SK-N-SH treated with all-trans-retinoic acid at 6 μM for 48 hours (cell line): Measurements from ENCODE around the gene DES.

ENCODE experiments used
- ATAC-seq: fragments of 200-7000 bp; cut with Tn5 transposase; 3 replicates; pipeline ENCODE4 v1.9.1; 2020; ENCODE audit warnings: mild to moderate bottlenecking, moderate library complexity
- ARNTL ChIP-seq: fragments of 450-650 bp; formaldehyde crosslinking; IDR thresholded peaks from 2 replicates; pipeline ENCODE4 v1.5.0; 2020; ENCODE audit warnings: low read depth, mild to moderate bottlenecking, moderate library complexity, borderline replicate concordance
- CREB5 ChIP-seq: fragments of 250-450 bp; sonication (Bioruptor Pico); IDR thresholded peaks from 2 replicates; pipeline ENCODE4 v1.5.1; 2020; ENCODE audit warnings: low read depth, mild to moderate bottlenecking, moderate library complexity
- CSDC2 ChIP-seq: fragments of 250-450 bp; sonication (Bioruptor Pico); IDR thresholded peaks from 2 replicates; pipeline ENCODE4 v1.5.0; 2020; ENCODE audit warnings: mild to moderate bottlenecking, moderate library complexity
- ESRRG ChIP-seq: fragments of 250-450 bp; sonication (Bioruptor Pico); IDR thresholded peaks from 2 replicates; pipeline ENCODE4 v1.6.1; 2021; ENCODE audit warnings: mild to moderate bottlenecking
- GLIS3 ChIP-seq: fragments of 250-450 bp; sonication (Bioruptor Pico); IDR thresholded peaks from 2 replicates; pipeline ENCODE4 v1.5.0; 2020; ENCODE audit warnings: mild to moderate bottlenecking, moderate library complexity
- ISL1 ChIP-seq: fragments of 250-450 bp; sonication (Bioruptor Pico); IDR thresholded peaks from 2 replicates; pipeline ENCODE4 v2.1.2; 2022; ENCODE audit warnings: mild to moderate bottlenecking, moderate library complexity
- OSR1 ChIP-seq: fragments of 250-450 bp; sonication (Bioruptor Pico); IDR thresholded peaks from 2 replicates; pipeline ENCODE4 v1.8.0; 2022; ENCODE audit warnings: moderate library complexity, mild to moderate bottlenecking, inconsistent platforms
- PATZ1 ChIP-seq: fragments of 250-450 bp; sonication (Bioruptor Pico); IDR thresholded peaks from 2 replicates; pipeline ENCODE4 v1.8.0; 2020; ENCODE audit warnings: mild to moderate bottlenecking, moderate library complexity, borderline replicate concordance
- POU6F1 ChIP-seq: fragments of 250-450 bp; sonication (Bioruptor Pico); IDR thresholded peaks from 2 replicates; pipeline ENCODE4 v1.8.0; 2021; ENCODE audit warnings: low read depth, mild to moderate bottlenecking, moderate library complexity, borderline replicate concordance
- PPARA ChIP-seq: fragments of 250-450 bp; sonication (Bioruptor Pico); IDR thresholded peaks from 2 replicates; pipeline ENCODE4 v1.5.0; 2020; ENCODE audit warnings: mild to moderate bottlenecking, borderline replicate concordance
- RARB ChIP-seq: fragments of 250-450 bp; sonication (Bioruptor Pico); IDR thresholded peaks from 2 replicates; pipeline ENCODE4 v1.8.0; 2021; ENCODE audit warnings: mild to moderate bottlenecking, moderate library complexity
- SNAI2 ChIP-seq: fragments of 250-450 bp; sonication (Bioruptor Pico); IDR thresholded peaks from 2 replicates; pipeline ENCODE4 v1.5.0; 2020; ENCODE audit warnings: mild to moderate bottlenecking, moderate library complexity
- TCF4 ChIP-seq: fragments of 250-450 bp; sonication (Bioruptor Pico); IDR thresholded peaks from 2 replicates; pipeline ENCODE4 v1.8.0; 2021; ENCODE audit warnings: mild to moderate bottlenecking, moderate library complexity, borderline replicate concordance
- TOX ChIP-seq: fragments of 250-450 bp; sonication (Bioruptor Pico); IDR thresholded peaks from 2 replicates; pipeline ENCODE4 v1.8.0; 2021; ENCODE audit warnings: mild to moderate bottlenecking, moderate library complexity, borderline replicate concordance
- TSHZ2 ChIP-seq: fragments of 250-450 bp; sonication (Bioruptor Pico); IDR thresholded peaks from 2 replicates; pipeline ENCODE4 v1.5.0; 2020; ENCODE audit warnings: mild to moderate bottlenecking, moderate library complexity
- ZC3H10 ChIP-seq: fragments of 250-450 bp; sonication (Bioruptor Pico); IDR thresholded peaks from 2 replicates; pipeline ENCODE4 v1.5.1; 2021; ENCODE audit warnings: mild to moderate bottlenecking, moderate library complexity
- ZFP3 ChIP-seq: fragments of 250-450 bp; sonication (Bioruptor Pico); IDR thresholded peaks from 2 replicates; pipeline ENCODE4 v1.5.0; 2020; ENCODE audit warnings: mild to moderate bottlenecking, moderate library complexity
- ZFP30 ChIP-seq: fragments of 450-650 bp; formaldehyde crosslinking; IDR thresholded peaks from 2 replicates; pipeline ENCODE4 v1.5.0; 2022; ENCODE audit warnings: mild to moderate bottlenecking, moderate library complexity
- ZNF565 ChIP-seq: fragments of 450-650 bp; formaldehyde crosslinking; conservative IDR thresholded peaks from 2 replicates; pipeline ENCODE4 v1.5.0; 2020; ENCODE audit warnings: low read depth, mild to moderate bottlenecking, moderate library complexity
- ZNF70 ChIP-seq: fragments of 450-650 bp; formaldehyde crosslinking; IDR thresholded peaks from 2 replicates; pipeline ENCODE4 v1.5.0; 2020; ENCODE audit warnings: mild to moderate bottlenecking, moderate library complexity
- ZNF8 ChIP-seq: fragments of 450-650 bp; formaldehyde crosslinking; IDR thresholded peaks from 2 replicates; pipeline ENCODE4 v1.5.0; 2020; ENCODE audit warnings: mild to moderate bottlenecking, moderate library complexity

Gene DES

GRCh38 chr2:219384859-219385258 lies 33.3 kb upstream of the DES start:
- TF ChIP-seq TSHZ2 (no peak), TOX (no peak), ZC3H10 (no peak), PATZ1 (CRISPR knock-in tag) (no peak), PPARA (CRISPR knock-in tag) (no peak), GLIS3 (CRISPR knock-in tag) (no peak), SNAI2 (CRISPR knock-in tag) (no peak), CREB5 (CRISPR knock-in tag) (no peak), ZNF8 (CRISPR knock-in tag) (no peak), ARNTL (CRISPR knock-in tag) (no peak), ESRRG (CRISPR knock-in tag) (no peak), TCF4 (CRISPR knock-in tag) (no peak), OSR1 (CRISPR knock-in tag) (no peak), ZNF565 (no peak)
- no peak for ATAC-seq

GRCh38 chr2:219385958-219386520 lies 32.1 kb upstream of the DES start:
- no peak for TF ChIP-seq POU6F1 (CRISPR knock-in tag)
- no peak for TF ChIP-seq ZFP30
- TF ChIP-seq ISL1 (CRISPR knock-in tag) = no peak
- TF ChIP-seq TSHZ2 = no peak
- no peak for TF ChIP-seq TOX
- no peak for TF ChIP-seq PPARA (CRISPR knock-in tag)
- TF ChIP-seq CSDC2 (CRISPR knock-in tag) = no peak
- no peak for TF ChIP-seq ZC3H10
- TF ChIP-seq ZNF8 (CRISPR knock-in tag) = no peak
- TF ChIP-seq RARB (CRISPR knock-in tag) = no peak
- no peak for TF ChIP-seq SNAI2 (CRISPR knock-in tag)
- TF ChIP-seq OSR1 (CRISPR knock-in tag) = no peak
- TF ChIP-seq PATZ1 (CRISPR knock-in tag) = no peak
- TF ChIP-seq ZFP3 = no peak
- no peak for TF ChIP-seq TCF4 (CRISPR knock-in tag)
- TF ChIP-seq ZNF70 (CRISPR knock-in tag) = no peak
- TF ChIP-seq ESRRG (CRISPR knock-in tag) = no peak
- TF ChIP-seq, all 23 proteins: peak for 0

More at GRCh38 chr2:219385958-219386520, 32.1 kb upstream of the DES start:
- no peak for ATAC-seq
